ENCODE measurements around the gene VAC14.

GRCh38 chr16:70723740-70724145, 77.2 kb downstream of the VAC14 start:
- TF ChIP-seq, protein P1, sequence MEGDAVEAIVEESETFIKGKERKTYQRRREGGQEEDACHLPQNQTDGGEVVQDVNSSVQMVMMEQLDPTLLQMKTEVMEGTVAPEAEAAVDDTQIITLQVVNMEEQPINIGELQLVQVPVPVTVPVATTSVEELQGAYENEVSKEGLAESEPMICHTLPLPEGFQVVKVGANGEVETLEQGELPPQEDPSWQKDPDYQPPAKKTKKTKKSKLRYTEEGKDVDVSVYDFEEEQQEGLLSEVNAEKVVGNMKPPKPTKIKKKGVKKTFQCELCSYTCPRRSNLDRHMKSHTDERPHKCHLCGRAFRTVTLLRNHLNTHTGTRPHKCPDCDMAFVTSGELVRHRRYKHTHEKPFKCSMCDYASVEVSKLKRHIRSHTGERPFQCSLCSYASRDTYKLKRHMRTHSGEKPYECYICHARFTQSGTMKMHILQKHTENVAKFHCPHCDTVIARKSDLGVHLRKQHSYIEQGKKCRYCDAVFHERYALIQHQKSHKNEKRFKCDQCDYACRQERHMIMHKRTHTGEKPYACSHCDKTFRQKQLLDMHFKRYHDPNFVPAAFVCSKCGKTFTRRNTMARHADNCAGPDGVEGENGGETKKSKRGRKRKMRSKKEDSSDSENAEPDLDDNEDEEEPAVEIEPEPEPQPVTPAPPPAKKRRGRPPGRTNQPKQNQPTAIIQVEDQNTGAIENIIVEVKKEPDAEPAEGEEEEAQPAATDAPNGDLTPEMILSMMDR (IDR thresholded peaks at IDR 0.05), result no peak
- no peak for TF ChIP-seq POLR2A (IDR thresholded peaks at IDR 0.05)
